ENCODE data around the gene SEMA6A.

DNA sequence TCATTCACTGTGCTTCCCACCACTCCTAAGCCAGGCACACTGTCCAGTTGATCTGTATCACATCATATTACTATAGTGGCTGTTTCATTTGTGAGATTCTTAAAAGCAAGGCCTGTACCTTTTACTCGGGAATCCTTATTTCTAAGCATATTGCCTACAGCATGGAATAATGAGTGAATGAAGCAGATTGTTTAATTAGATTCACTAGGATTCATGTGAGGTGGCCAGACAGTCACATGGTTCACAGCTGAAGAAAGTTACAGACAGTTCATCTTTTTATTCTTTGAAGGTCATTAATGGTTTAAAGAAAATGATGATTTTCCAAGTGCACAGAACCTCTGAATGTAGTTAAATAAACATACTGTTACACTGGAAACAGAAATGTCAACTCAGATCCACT lies 24.3 kb upstream of the SEMA6A start:
- no peak for TF ChIP-seq CTCF (optimal IDR thresholded peaks at IDR 0.05 in 1 of 3, IDR thresholded peaks at IDR 0.05 in 1 of 3, conservative IDR thresholded peaks at IDR 0.05 in 1 of 3; ENCODE audit: extremely low read depth in 1 of 3, insufficient read depth in 2 of 3, low read length in 3 of 3)
- no peak for TF ChIP-seq EZH2 (IDR thresholded peaks at IDR 0.05; ENCODE audit: low read length)
